PC-3 (cell line): ENCODE results near the gene IGSF8. TPM values are rescaled to one million over a fixed set of nuclear protein-coding genes. Genes with fewer than 3 reads are reported as not detected.

Experiments used
- ATAC-seq: fragments of 200-7000 bp; cut with Tn5 transposase; 2 replicates; pipeline ENCODE4 v1.9.1; 2020; ENCODE audit warnings: mild to moderate bottlenecking, moderate library complexity
- BruUV-seq: library from RNA; stranded (reverse); fragments of 400-500 nt; replicated peaks from 2 replicates; lab custom pipeline; 2021; lab: Mats Ljungman, UMichigan
- CTCF ChIA-PET: fragments of 300-600 bp; sonication (Branson Sonifier 250); formaldehyde crosslinking; loops from one replicate; lab custom pipeline; 2022; ENCODE audit warnings: antibody characterized with exemption; lab: Charles Lee
- POLR2A ChIA-PET: fragments of 300-600 bp; sonication (Branson Sonifier 250); formaldehyde crosslinking; loops from one replicate; lab custom pipeline; 2022; ENCODE audit warnings: antibody characterized with exemption; ENCODE audit not compliant: unreplicated experiment; lab: Charles Lee
- DNase-seq: peaks from one replicate; pipeline ENCODE4 v3.0.0-alpha.2; 2015
- H2AFZ ChIP-seq: fragments of 300-600 bp; sonication (generic); 2 replicates; pipeline ENCODE4 v1.6.0; 2016; ENCODE audit warnings: antibody characterized with exemption, low read length
- H3F3A ChIP-seq: fragments of 300-600 bp; sonication (generic); one replicate; pipeline ENCODE4 v1.6.0; 2017; ENCODE audit warnings: antibody characterized with exemption, low read length, control low read depth, mild to moderate bottlenecking; ENCODE audit not compliant: unreplicated experiment
- H3K27ac ChIP-seq: fragments of 300-600 bp; sonication (generic); 2 replicates; pipeline ENCODE4 v1.5.1; 2016; ENCODE audit warnings: mild to moderate bottlenecking, low read length
- H3K27me3 ChIP-seq: fragments of 300-600 bp; sonication (generic); 2 replicates; pipeline ENCODE4 v1.6.1; 2016; ENCODE audit warnings: low read length, mixed read lengths
- H3K36me3 ChIP-seq: fragments of 300-600 bp; sonication (generic); 2 replicates; pipeline ENCODE4 v1.6.1; 2016; ENCODE audit warnings: low read depth, mixed run types, low read length, mixed read lengths
- H3K4me1 ChIP-seq: fragments of 300-600 bp; sonication (generic); 2 replicates; pipeline ENCODE4 v1.5.1; 2016; ENCODE audit warnings: low read length; ENCODE audit not compliant: insufficient read depth
- H3K4me2 ChIP-seq: fragments of 300-600 bp; sonication (generic); 2 replicates; pipeline ENCODE4 v1.6.0; 2016; ENCODE audit warnings: low read length
- H3K4me3 ChIP-seq: fragments of 300-600 bp; sonication (generic); 2 replicates; pipeline ENCODE4 v1.5.1; 2016; ENCODE audit warnings: mild to moderate bottlenecking, low read length, mixed read lengths
- H3K79me2 ChIP-seq: fragments of 300-600 bp; sonication (generic); 2 replicates; pipeline ENCODE4 v1.6.1; 2017; ENCODE audit warnings: low read length, mixed read lengths
- H3K9ac ChIP-seq: fragments of 300-600 bp; sonication (generic); 2 replicates; pipeline ENCODE4 v1.6.0; 2016; ENCODE audit warnings: mild to moderate bottlenecking, low read length
- H3K9me2 ChIP-seq: fragments of 300-600 bp; sonication (generic); replicated peaks from 2 replicates; pipeline ENCODE4 v1.6.1; 2016; ENCODE audit warnings: mixed run types, low read length, mixed read lengths
- H3K9me3 ChIP-seq: fragments of 300-600 bp; sonication (generic); 2 replicates; pipeline ENCODE4 v1.6.1; 2016; ENCODE audit warnings: low read length, mixed read lengths
- H4K20me1 ChIP-seq: fragments of 300-600 bp; sonication (generic); 2 replicates; pipeline ENCODE4 v1.6.1; 2016; ENCODE audit warnings: low read length, mixed read lengths
- EZH2 ChIP-seq: fragments of 300-600 bp; sonication (generic); IDR thresholded peaks from one replicate; pipeline ENCODE4 v1.6.1; 2017; ENCODE audit warnings: antibody characterized with exemption, mild to moderate bottlenecking, low read length; ENCODE audit not compliant: unreplicated experiment
- EZH2phosphoT487 ChIP-seq: fragments of 300-600 bp; sonication (generic); IDR thresholded peaks from 2 replicates; pipeline ENCODE4 v1.6.1; 2018; ENCODE audit warnings: mild to moderate bottlenecking, antibody characterized with exemption, low read length, borderline replicate concordance
- intact Hi-C: fragments of 100-400 bp; cut with micrococcal nuclease; formaldehyde crosslinking; loops from 2 replicates; pipeline ENCODE4 v1.9.0; 2023
- total RNA-seq: library from RNA; depleted of rRNA; stranded (reverse); fragments of >200 nt; gene quantifications from 2 replicates; pipeline ENCODE4 v1.2.3, GENCODE V29; 2014
- TF ChIP-seq, protein P1 (sequence below): fragments of 300-600 bp; sonication (generic); conservative IDR thresholded peaks from 2 replicates; pipeline ENCODE4 v1.5.1; 2017; ENCODE audit warnings: antibody characterized with exemption, low read depth, mild to moderate bottlenecking, low read length

IGSF8 gene
- total RNA-seq, 1 experiment from 2014 or later = 37.1 TPM

DNA sequence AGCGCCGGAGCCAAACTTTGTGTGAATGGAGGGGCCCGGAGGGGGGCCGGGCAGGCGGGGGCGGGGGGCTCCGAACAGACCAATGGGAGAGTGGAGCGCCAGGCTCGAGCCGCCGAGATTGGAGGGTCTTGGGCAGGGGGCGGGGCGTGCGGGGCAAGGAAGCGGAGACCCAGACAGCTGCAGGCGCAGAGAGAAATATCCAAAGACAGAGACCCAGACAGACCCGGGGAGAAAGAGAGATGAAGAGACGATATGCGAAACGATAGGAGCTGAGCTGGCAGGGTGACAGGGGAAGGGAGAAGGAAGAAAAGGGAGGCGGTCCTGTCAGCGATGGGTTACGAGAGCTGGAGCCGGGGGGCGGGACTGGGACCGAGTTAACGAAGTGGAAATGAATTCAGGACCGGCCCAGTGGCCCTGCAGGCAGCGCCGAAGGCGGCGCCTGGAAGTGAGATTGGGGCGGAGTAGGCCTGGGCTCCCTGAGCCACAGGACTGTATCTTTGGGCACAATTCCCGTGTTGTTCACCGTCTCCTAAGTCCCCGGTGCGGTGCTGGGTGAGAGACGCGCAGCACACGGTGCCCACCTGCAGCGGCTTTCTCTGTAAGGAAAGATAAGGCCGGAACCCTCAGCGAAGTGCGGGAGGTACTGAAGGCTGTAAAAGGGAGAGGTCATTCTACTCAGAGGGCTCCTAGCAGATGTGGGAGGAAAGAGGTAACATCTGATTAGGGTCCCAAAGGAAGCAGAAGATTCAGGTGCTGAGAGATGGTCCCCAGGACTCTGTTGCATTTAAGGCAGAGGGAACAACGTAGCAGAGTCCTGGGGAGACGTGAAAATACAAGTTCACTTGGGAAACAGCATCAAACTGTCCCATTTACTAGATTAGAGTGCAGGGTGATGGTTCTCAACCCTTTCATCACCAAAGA is 27.9 kb downstream of the IGSF8 start:
- DNase-seq (peak; percentile 59), ATAC-seq (peak; percentile 91)
- BruUV-seq = no TSS peak
- no peak overlapping the region for H3K27ac ChIP-seq
- peak overlapping the region; percentile 83 for H2AFZ ChIP-seq
- H3K79me2 ChIP-seq = no peaks in the 10 kb centered on the region
- POLR2A ChIA-PET = interaction anchor here (0.6 kb wide), 1 partner anchor 44 kb away, joined by 3 read pairs; no protein-coding TSS in a partner anchor
- peak overlapping the region; percentile 68 for H3K4me3 ChIP-seq
- H4K20me1 ChIP-seq = no peaks in the 10 kb centered on the region
- intact Hi-C loops = no loop called here
- H3K4me1 ChIP-seq = 0 out of 2 replicates have a peak, but pooled peaks cover 5% of the 10 kb centered on the region
- H3F3A ChIP-seq = no peaks in the 10 kb centered on the region
- H3K4me2 ChIP-seq = peak overlapping the region; percentile 91
- H3K27me3 ChIP-seq = peaks cover 53% of the 10 kb centered on the region
- no peaks in the 10 kb centered on the region for H3K9me2 ChIP-seq
- H3K9ac ChIP-seq = no peak overlapping the region
- CTCF ChIA-PET = interaction anchor here (0.6 kb wide), 1 partner anchor 294 kb away, joined by 5 read pairs; no protein-coding TSS in a partner anchor
- H3K36me3 ChIP-seq = no peaks in the 10 kb centered on the region
- no peaks in the 10 kb centered on the region for H3K9me3 ChIP-seq
- TF ChIP-seq, protein P1, sequence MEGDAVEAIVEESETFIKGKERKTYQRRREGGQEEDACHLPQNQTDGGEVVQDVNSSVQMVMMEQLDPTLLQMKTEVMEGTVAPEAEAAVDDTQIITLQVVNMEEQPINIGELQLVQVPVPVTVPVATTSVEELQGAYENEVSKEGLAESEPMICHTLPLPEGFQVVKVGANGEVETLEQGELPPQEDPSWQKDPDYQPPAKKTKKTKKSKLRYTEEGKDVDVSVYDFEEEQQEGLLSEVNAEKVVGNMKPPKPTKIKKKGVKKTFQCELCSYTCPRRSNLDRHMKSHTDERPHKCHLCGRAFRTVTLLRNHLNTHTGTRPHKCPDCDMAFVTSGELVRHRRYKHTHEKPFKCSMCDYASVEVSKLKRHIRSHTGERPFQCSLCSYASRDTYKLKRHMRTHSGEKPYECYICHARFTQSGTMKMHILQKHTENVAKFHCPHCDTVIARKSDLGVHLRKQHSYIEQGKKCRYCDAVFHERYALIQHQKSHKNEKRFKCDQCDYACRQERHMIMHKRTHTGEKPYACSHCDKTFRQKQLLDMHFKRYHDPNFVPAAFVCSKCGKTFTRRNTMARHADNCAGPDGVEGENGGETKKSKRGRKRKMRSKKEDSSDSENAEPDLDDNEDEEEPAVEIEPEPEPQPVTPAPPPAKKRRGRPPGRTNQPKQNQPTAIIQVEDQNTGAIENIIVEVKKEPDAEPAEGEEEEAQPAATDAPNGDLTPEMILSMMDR = no peak
- TF ChIP-seq EZH2phosphoT487 (no peak), EZH2 (no peak)

DNA sequence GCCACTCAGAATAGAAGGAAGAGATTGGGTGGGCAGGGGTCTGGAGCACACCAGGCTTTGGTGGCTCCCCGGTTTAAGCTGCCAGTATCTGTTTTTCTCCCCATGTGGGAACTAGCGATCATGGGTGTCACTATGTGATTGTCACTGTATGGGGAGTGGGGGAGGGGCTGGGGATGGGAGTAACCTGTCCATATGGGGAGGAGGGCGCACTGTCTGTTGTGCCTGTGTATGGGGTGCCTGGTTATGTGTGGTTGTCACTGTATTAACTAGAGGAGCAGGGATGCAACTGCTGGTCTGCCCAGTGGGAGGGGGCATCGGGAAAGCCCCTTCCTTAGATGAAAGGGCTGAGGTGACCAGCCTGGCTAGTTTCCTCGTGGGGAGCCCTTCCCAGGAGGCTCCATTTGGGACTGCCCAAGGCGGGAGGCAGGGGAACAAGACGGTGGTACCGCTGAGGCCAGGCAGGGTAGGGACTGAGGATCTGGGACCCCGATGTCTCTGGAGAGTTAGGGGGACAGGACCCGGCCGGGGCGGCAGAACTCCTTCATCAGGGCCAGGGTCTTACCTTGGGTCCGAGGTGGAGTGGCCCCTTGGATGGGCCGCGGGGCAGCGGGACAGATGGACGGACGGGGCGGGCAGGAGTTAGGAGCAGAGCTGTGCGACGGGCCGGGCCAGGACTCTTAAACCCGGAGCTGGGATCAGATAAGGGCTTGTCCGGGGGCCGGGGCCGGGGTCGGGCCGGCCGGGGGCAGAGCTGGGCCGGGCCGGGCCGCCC is 28.8 kb downstream of the IGSF8 start, which contains the start of gene KCNJ10:
TSS of gene KCNJ10 (minus strand) at position 701 of the 772 bp plus-strand sequence. CDS start 27,628 bp downstream, outside the sequence.
- Histone ChIP-seq H3K27ac (no peak within 1 kb of the TSS), H3K4me2 (peak within 1 kb of the TSS; percentile 91), H3K4me1 (0 out of 2 replicates have a peak, but pooled peaks cover 5% of the 10 kb centered on the region), H3K79me2 (no peaks in the 10 kb centered on the region), H2AFZ (peak within 1 kb of the TSS; percentile 83), H3K9me2 (no peaks in the 10 kb centered on the region), H3K4me3 (peak within 1 kb of the TSS; percentile 68), H3F3A (no peaks in the 10 kb centered on the region), H3K9ac (no peak within 1 kb of the TSS), H3K27me3 (peaks cover 53% of the 10 kb centered on the region), H3K9me3 (no peaks in the 10 kb centered on the region), H3K36me3 (no peaks in the 10 kb centered on the region), H4K20me1 (no peaks in the 10 kb centered on the region)
- POLR2A ChIA-PET = no interaction called here
- DNase-seq = no peak
- TF ChIP-seq, protein P1 = no peak
- TF ChIP-seq EZH2phosphoT487 = no peak
- no peak for TF ChIP-seq EZH2
- peak; percentile 64 for ATAC-seq
- intact Hi-C loops = no loop called here
- CTCF ChIA-PET = no interaction called here
- no TSS peak for BruUV-seq
